ENCODE results near the gene PKLR.
A peak's percentile ranks its signal among the peaks of the same experiment; 100 is the strongest.

The PKLR gene

GRCh38 chr1:155320661-155321617, 19.7 kb upstream of the PKLR start, which contains the start of gene RUSC1:
RUSC1 (plus strand) TSS chr1:155320894; CDS start chr1:155321774, 880 bp downstream.
- TF ChIP-seq CTCF (IDR thresholded peaks at IDR 0.05; ENCODE audit: insufficient read depth, low read length, poor library complexity, severe bottlenecking), result no peak
- Histone ChIP-seq H3K4me3 (replicated peaks; ENCODE audit: low read depth, low read length) (no peak within 1 kb of the TSS), H3K36me3 (ENCODE audit: control insufficient read depth, insufficient read depth, low read length) (peaks cover 14% of the 10 kb centered on the region), H3K27me3 (replicated peaks; ENCODE audit: control insufficient read depth, insufficient read depth, low read length) (no peaks in the 10 kb centered on the region)
- DNase-seq (ENCODE audit: extremely low read depth, insufficient read length), result peak; percentile 79

- Histone ChIP-seq H3K4me3 (replicated peaks; ENCODE audit: low read depth, low read length) (no peak overlapping the region), H3K36me3 (ENCODE audit: control insufficient read depth, insufficient read depth, low read length) (peaks cover 14% of the 10 kb centered on the region), H3K27me3 (replicated peaks; ENCODE audit: control insufficient read depth, insufficient read depth, low read length) (no peaks in the 10 kb centered on the region)
- no peak for TF ChIP-seq CTCF (IDR thresholded peaks at IDR 0.05; ENCODE audit: insufficient read depth, low read length, poor library complexity, severe bottlenecking)
- no peak for DNase-seq (ENCODE audit: extremely low read depth, insufficient read length)
Measured at GRCh38 chr1:155320252-155320651, 19.0 kb upstream of the PKLR start.

GRCh38 chr1:155319536-155319935, 18.3 kb upstream of the PKLR start:
- Histone ChIP-seq H3K27me3 (replicated peaks; ENCODE audit: control insufficient read depth, insufficient read depth, low read length) (no peaks in the 10 kb centered on the region), H3K36me3 (ENCODE audit: control insufficient read depth, insufficient read depth, low read length) (peaks cover 17% of the 10 kb centered on the region), H3K4me3 (replicated peaks; ENCODE audit: low read depth, low read length) (no peak overlapping the region)
- DNase-seq (ENCODE audit: extremely low read depth, insufficient read length), result no peak
- TF ChIP-seq CTCF (IDR thresholded peaks at IDR 0.05; ENCODE audit: insufficient read depth, low read length, poor library complexity, severe bottlenecking), result no peak

- H3K36me3 ChIP-seq (ENCODE audit: control insufficient read depth, insufficient read depth, low read length), result peaks cover 19% of the 10 kb centered on the region
- H3K4me3 ChIP-seq (replicated peaks; ENCODE audit: low read depth, low read length), result no peak overlapping the region
- no peak for DNase-seq (ENCODE audit: extremely low read depth, insufficient read length)
- TF ChIP-seq CTCF (IDR thresholded peaks at IDR 0.05; ENCODE audit: insufficient read depth, low read length, poor library complexity, severe bottlenecking), result no peak
- no peaks in the 10 kb centered on the region for H3K27me3 ChIP-seq (replicated peaks; ENCODE audit: control insufficient read depth, insufficient read depth, low read length)
Measured at GRCh38 chr1:155318082-155318481, 16.8 kb upstream of the PKLR start.

- Histone ChIP-seq H3K27me3 (replicated peaks; ENCODE audit: control insufficient read depth, insufficient read depth, low read length) (no peaks in the 10 kb centered on the region), H3K36me3 (ENCODE audit: control insufficient read depth, insufficient read depth, low read length) (peaks cover 24% of the 10 kb centered on the region), H3K4me3 (replicated peaks; ENCODE audit: low read depth, low read length) (no peak overlapping the region)
- DNase-seq (ENCODE audit: extremely low read depth, insufficient read length), result no peak
- TF ChIP-seq CTCF (IDR thresholded peaks at IDR 0.05; ENCODE audit: insufficient read depth, low read length, poor library complexity, severe bottlenecking), result no peak
Measured at GRCh38 chr1:155316922-155317321, 15.7 kb upstream of the PKLR start.
